NCI-H2227 (cell line): Measurements from ENCODE around the gene RCC1.
"Not testable (repeated sequence)": the region's sequence is repeated elsewhere in the genome, so short reads cannot be mapped to it uniquely, and the experiment has no call there.

Experiments
- DNase-seq: peaks from one replicate; lab custom pipeline; 2025; ENCODE audit not compliant: unreplicated experiment; lab: John Stamatoyannopoulos, UW

Gene RCC1

GRCh38 chr1:28581531-28582247 is 75.8 kb downstream of the RCC1 start:
- peak; percentile 97 for DNase-seq

- no peak for DNase-seq
Measured at GRCh38 chr1:28582248-28582615, 76.4 kb downstream of the RCC1 start.

GRCh38 chr1:28586585-28587391 is 80.9 kb downstream of the RCC1 start:
- not testable (repeated sequence) for DNase-seq
